ENCODE results near the gene NFIB.

Gene NFIB

GRCh38 chr9:14098486-14099180 lies 215.3 kb downstream of the NFIB start:
- no peaks in the 10 kb centered on the region for H3K9me3 ChIP-seq (ENCODE audit: insufficient read depth, low read depth, low read length)

GRCh38 chr9:14097666-14098415 lies 216.1 kb downstream of the NFIB start:
- H3K9me3 ChIP-seq (ENCODE audit: insufficient read depth, low read depth, low read length) = no peaks in the 10 kb centered on the region
- H3K27me3 ChIP-seq (ENCODE audit: insufficient read depth, low read length) = no peaks in the 10 kb centered on the region
- no peak overlapping the region for H3K9ac ChIP-seq (ENCODE audit: low read depth, low read length)
- no peaks in the 10 kb centered on the region for H3K36me3 ChIP-seq (ENCODE audit: insufficient read depth, low read depth, low read length)
- no peak overlapping the region for H3K4me3 ChIP-seq (ENCODE audit: low read length)
- H3K4me1 ChIP-seq (ENCODE audit: insufficient read depth, low read length) = peaks cover 37% of the 10 kb centered on the region
- no peak overlapping the region for H3K27ac ChIP-seq (ENCODE audit: low read length)

More at GRCh38 chr9:14098486-14099180, 215.3 kb downstream of the NFIB start:
- H3K4me1 ChIP-seq (ENCODE audit: insufficient read depth, low read length) = peaks cover 37% of the 10 kb centered on the region
- no peaks in the 10 kb centered on the region for H3K36me3 ChIP-seq (ENCODE audit: insufficient read depth, low read depth, low read length)
- no peak overlapping the region for H3K4me3 ChIP-seq (ENCODE audit: low read length)
- no peaks in the 10 kb centered on the region for H3K27me3 ChIP-seq (ENCODE audit: insufficient read depth, low read length)
- no peak overlapping the region for H3K9ac ChIP-seq (ENCODE audit: low read depth, low read length)
- H3K27ac ChIP-seq (ENCODE audit: low read length) = no peak overlapping the region

GRCh38 chr9:14097215-14097614 lies 216.7 kb downstream of the NFIB start:
- Histone ChIP-seq H3K4me1 (ENCODE audit: insufficient read depth, low read length) (peaks cover 35% of the 10 kb centered on the region), H3K27me3 (ENCODE audit: insufficient read depth, low read length) (no peaks in the 10 kb centered on the region), H3K27ac (ENCODE audit: low read length) (no peak overlapping the region), H3K9ac (ENCODE audit: low read depth, low read length) (no peak overlapping the region), H3K9me3 (ENCODE audit: insufficient read depth, low read depth, low read length) (no peaks in the 10 kb centered on the region), H3K4me3 (ENCODE audit: low read length) (no peak overlapping the region), H3K36me3 (ENCODE audit: insufficient read depth, low read depth, low read length) (no peaks in the 10 kb centered on the region)

- Histone ChIP-seq H3K27ac (ENCODE audit: low read length) (peak overlapping the region; percentile 82), H3K4me1 (ENCODE audit: insufficient read depth, low read length) (peaks cover 34% of the 10 kb centered on the region), H3K9me3 (ENCODE audit: insufficient read depth, low read depth, low read length) (no peaks in the 10 kb centered on the region), H3K4me3 (ENCODE audit: low read length) (peak overlapping the region; percentile 20; the same call in 1 of the 2 replicates), H3K27me3 (ENCODE audit: insufficient read depth, low read length) (no peaks in the 10 kb centered on the region), H3K36me3 (ENCODE audit: insufficient read depth, low read depth, low read length) (no peaks in the 10 kb centered on the region), H3K9ac (ENCODE audit: low read depth, low read length) (peak overlapping the region; percentile 72)
Observed at GRCh38 chr9:14096258-14096922, 217.6 kb downstream of the NFIB start.

- H3K36me3 ChIP-seq (ENCODE audit: insufficient read depth, low read depth, low read length) = no peaks in the 10 kb centered on the region
- no peak overlapping the region for H3K9ac ChIP-seq (ENCODE audit: low read depth, low read length)
- no peaks in the 10 kb centered on the region for H3K9me3 ChIP-seq (ENCODE audit: insufficient read depth, low read depth, low read length)
- no peak overlapping the region for H3K4me3 ChIP-seq (ENCODE audit: low read length)
- no peaks in the 10 kb centered on the region for H3K27me3 ChIP-seq (ENCODE audit: insufficient read depth, low read length)
- H3K27ac ChIP-seq (ENCODE audit: low read length) = no peak overlapping the region
- H3K4me1 ChIP-seq (ENCODE audit: insufficient read depth, low read length) = peaks cover 34% of the 10 kb centered on the region
Observed at GRCh38 chr9:14095277-14095676, 218.7 kb downstream of the NFIB start.

GRCh38 chr9:14094491-14094890 lies 219.4 kb downstream of the NFIB start:
- peaks cover 34% of the 10 kb centered on the region for H3K4me1 ChIP-seq (ENCODE audit: insufficient read depth, low read length)
- no peaks in the 10 kb centered on the region for H3K27me3 ChIP-seq (ENCODE audit: insufficient read depth, low read length)
- H3K9ac ChIP-seq (ENCODE audit: low read depth, low read length) = no peak overlapping the region
- H3K36me3 ChIP-seq (ENCODE audit: insufficient read depth, low read depth, low read length) = no peaks in the 10 kb centered on the region
- no peak overlapping the region for H3K27ac ChIP-seq (ENCODE audit: low read length)
- no peaks in the 10 kb centered on the region for H3K9me3 ChIP-seq (ENCODE audit: insufficient read depth, low read depth, low read length)
- H3K4me3 ChIP-seq (ENCODE audit: low read length) = no peak overlapping the region

GRCh38 chr9:14092344-14092743 lies 221.6 kb downstream of the NFIB start:
- Histone ChIP-seq H3K27ac (ENCODE audit: low read length) (no peak overlapping the region), H3K4me3 (ENCODE audit: low read length) (no peak overlapping the region), H3K36me3 (ENCODE audit: insufficient read depth, low read depth, low read length) (no peaks in the 10 kb centered on the region), H3K9ac (ENCODE audit: low read depth, low read length) (no peak overlapping the region), H3K4me1 (ENCODE audit: insufficient read depth, low read length) (peaks cover 27% of the 10 kb centered on the region), H3K9me3 (ENCODE audit: insufficient read depth, low read depth, low read length) (no peaks in the 10 kb centered on the region), H3K27me3 (ENCODE audit: insufficient read depth, low read length) (no peaks in the 10 kb centered on the region)

GRCh38 chr9:14089051-14089803 lies 224.7 kb downstream of the NFIB start:
- no peak overlapping the region for H3K4me3 ChIP-seq (ENCODE audit: low read length)
- H3K27ac ChIP-seq (ENCODE audit: low read length) = no peak overlapping the region
- H3K27me3 ChIP-seq (ENCODE audit: insufficient read depth, low read length) = no peaks in the 10 kb centered on the region
- H3K36me3 ChIP-seq (ENCODE audit: insufficient read depth, low read depth, low read length) = no peaks in the 10 kb centered on the region
- no peak overlapping the region for H3K9ac ChIP-seq (ENCODE audit: low read depth, low read length)
- no peaks in the 10 kb centered on the region for H3K9me3 ChIP-seq (ENCODE audit: insufficient read depth, low read depth, low read length)
- no peaks in the 10 kb centered on the region; the same call in 1 of the 2 replicates for H3K4me1 ChIP-seq (ENCODE audit: insufficient read depth, low read length)

GRCh38 chr9:14087576-14087975 lies 226.4 kb downstream of the NFIB start:
- Histone ChIP-seq H3K27me3 (ENCODE audit: insufficient read depth, low read length) (no peaks in the 10 kb centered on the region), H3K9me3 (ENCODE audit: insufficient read depth, low read depth, low read length) (no peaks in the 10 kb centered on the region), H3K4me1 (ENCODE audit: insufficient read depth, low read length) (no peaks in the 10 kb centered on the region; the same call in 1 of the 2 replicates), H3K9ac (ENCODE audit: low read depth, low read length) (no peak overlapping the region; the same call in 1 of the 2 replicates), H3K4me3 (ENCODE audit: low read length) (no peak overlapping the region), H3K36me3 (ENCODE audit: insufficient read depth, low read depth, low read length) (no peaks in the 10 kb centered on the region), H3K27ac (ENCODE audit: low read length) (no peak overlapping the region)

GRCh38 chr9:14086495-14086894 lies 227.4 kb downstream of the NFIB start:
- H3K4me3 ChIP-seq (ENCODE audit: low read length) = no peak overlapping the region
- no peaks in the 10 kb centered on the region; the same call in 1 of the 2 replicates for H3K27me3 ChIP-seq (ENCODE audit: insufficient read depth, low read length)
- H3K27ac ChIP-seq (ENCODE audit: low read length) = no peak overlapping the region
- no peaks in the 10 kb centered on the region for H3K36me3 ChIP-seq (ENCODE audit: insufficient read depth, low read depth, low read length)
- no peak overlapping the region for H3K9ac ChIP-seq (ENCODE audit: low read depth, low read length)
- H3K4me1 ChIP-seq (ENCODE audit: insufficient read depth, low read length) = no peaks in the 10 kb centered on the region; the same call in 1 of the 2 replicates
- no peaks in the 10 kb centered on the region for H3K9me3 ChIP-seq (ENCODE audit: insufficient read depth, low read depth, low read length)

GRCh38 chr9:14085810-14086209 lies 228.1 kb downstream of the NFIB start:
- Histone ChIP-seq H3K4me3 (ENCODE audit: low read length) (no peak overlapping the region), H3K9ac (ENCODE audit: low read depth, low read length) (no peak overlapping the region), H3K4me1 (ENCODE audit: insufficient read depth, low read length) (peaks cover 4% of the 10 kb centered on the region; the same call in 1 of the 2 replicates), H3K36me3 (ENCODE audit: insufficient read depth, low read depth, low read length) (no peaks in the 10 kb centered on the region), H3K9me3 (ENCODE audit: insufficient read depth, low read depth, low read length) (no peaks in the 10 kb centered on the region), H3K27me3 (ENCODE audit: insufficient read depth, low read length) (no peaks in the 10 kb centered on the region; the same call in 1 of the 2 replicates), H3K27ac (ENCODE audit: low read length) (no peak overlapping the region)
